Hepatocyte (in vitro differentiated cells): ENCODE results near the gene RMP24.

ENCODE experiments used
- DNase-seq: peaks from one replicate; pipeline ENCODE4 v3.0.0-alpha.2; 2016; ENCODE audit warnings: low spot score
- H2AFZ ChIP-seq: fragments of 200-600 bp; sonication (generic); 2 replicates; pipeline ENCODE4 v1.6.0; 2016; ENCODE audit warnings: antibody characterized with exemption, mild to moderate bottlenecking
- H3K27ac ChIP-seq: fragments of 200-600 bp; sonication (generic); 2 replicates; pipeline ENCODE4 v1.5.1; 2016; ENCODE audit warnings: mild to moderate bottlenecking
- H3K27me3 ChIP-seq: fragments of 200-600 bp; sonication (generic); 2 replicates; pipeline ENCODE4 v1.6.1; 2016
- H3K36me3 ChIP-seq: fragments of 200-600 bp; sonication (generic); replicated peaks from 2 replicates; pipeline ENCODE4 v1.5.1; 2016; ENCODE audit warnings: low read depth; ENCODE audit not compliant: insufficient read depth
- H3K4me1 ChIP-seq: fragments of 200-600 bp; sonication (generic); 2 replicates; pipeline ENCODE4 v1.5.1; 2016; ENCODE audit warnings: mild to moderate bottlenecking, moderate library complexity; ENCODE audit not compliant: insufficient read depth
- H3K4me2 ChIP-seq: fragments of 200-600 bp; sonication (generic); 2 replicates; pipeline ENCODE4 v1.6.0; 2016
- H3K4me3 ChIP-seq: fragments of 200-600 bp; sonication (generic); 2 replicates; pipeline ENCODE4 v1.5.1; 2016; ENCODE audit warnings: mild to moderate bottlenecking
- H3K79me2 ChIP-seq: fragments of 200-600 bp; sonication (generic); 2 replicates; pipeline ENCODE4 v1.6.0; 2017; ENCODE audit warnings: mild to moderate bottlenecking
- H3K9me2 ChIP-seq: fragments of 200-600 bp; sonication (generic); replicated peaks from 2 replicates; pipeline ENCODE4 v1.6.0; 2017; ENCODE audit warnings: mild to moderate bottlenecking; ENCODE audit not compliant: insufficient read depth
- H3K9me3 ChIP-seq: fragments of 200-600 bp; sonication (generic); 2 replicates; pipeline ENCODE4 v1.5.1; 2016; ENCODE audit warnings: low read depth, mild to moderate bottlenecking
- H4K20me1 ChIP-seq: fragments of 200-600 bp; sonication (generic); 2 replicates; pipeline ENCODE4 v1.6.0; 2016; ENCODE audit warnings: mild to moderate bottlenecking; ENCODE audit not compliant: insufficient read depth, poor library complexity, severe bottlenecking
- EZH2 ChIP-seq: fragments of 200-600 bp; sonication (generic); IDR thresholded peaks from 2 replicates; pipeline ENCODE4 v1.6.1; 2016; ENCODE audit warnings: antibody characterized with exemption, mild to moderate bottlenecking, borderline replicate concordance
- EZH2phosphoT487 ChIP-seq: fragments of 200-600 bp; sonication (generic); IDR thresholded peaks from one replicate; pipeline ENCODE4 v1.6.1; 2018; ENCODE audit warnings: antibody characterized with exemption, mild to moderate bottlenecking, low read depth, moderate library complexity; ENCODE audit not compliant: unreplicated experiment, severe bottlenecking
- WGBS: methylation state at CpG from one replicate; pipeline ENCODE4 v1.1.6; 2016; ENCODE audit warnings: low lambda C conversion rate; ENCODE audit errors: missing lambda C conversion rate; 5-methylcytosine and 5-hydroxymethylcytosine counted together
- TF ChIP-seq, protein P1 (sequence below): fragments of 200-600 bp; sonication (generic); IDR thresholded peaks from 2 replicates; pipeline ENCODE4 v1.5.1; 2016; ENCODE audit warnings: antibody characterized with exemption, mild to moderate bottlenecking; ENCODE audit not compliant: poor library complexity

Gene RMP24

DNA sequence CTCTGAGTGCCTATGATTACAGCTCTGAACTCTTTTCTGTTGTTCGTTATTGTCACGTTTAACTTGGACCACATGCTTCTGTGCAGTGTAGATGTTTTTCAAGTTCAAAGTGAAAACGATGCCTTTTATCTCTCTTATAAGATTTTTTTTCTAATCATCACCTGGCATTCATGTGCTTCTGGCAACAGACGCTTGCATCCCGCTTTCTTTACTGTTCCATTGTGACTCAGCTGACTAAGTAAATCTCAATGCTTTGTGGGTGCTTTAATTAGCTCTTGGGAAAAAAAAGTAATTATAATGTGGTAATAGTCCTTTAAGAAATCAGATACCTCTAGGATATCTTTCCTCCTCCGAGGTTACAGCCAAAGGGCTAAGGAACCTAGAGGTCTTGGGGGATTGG is 31.2 kb upstream of the RMP24 start:
- DNase-seq = no peak
- no peak overlapping the region for H2AFZ ChIP-seq
- H4K20me1 ChIP-seq = no peaks in the 10 kb centered on the region
- no peak overlapping the region for H3K4me3 ChIP-seq
- no peaks in the 10 kb centered on the region for H3K9me2 ChIP-seq
- no peaks in the 10 kb centered on the region for H3K4me1 ChIP-seq
- H3K27ac ChIP-seq = no peak overlapping the region
- TF ChIP-seq EZH2 (no peak), EZH2phosphoT487 (no peak)
- TF ChIP-seq, protein P1, sequence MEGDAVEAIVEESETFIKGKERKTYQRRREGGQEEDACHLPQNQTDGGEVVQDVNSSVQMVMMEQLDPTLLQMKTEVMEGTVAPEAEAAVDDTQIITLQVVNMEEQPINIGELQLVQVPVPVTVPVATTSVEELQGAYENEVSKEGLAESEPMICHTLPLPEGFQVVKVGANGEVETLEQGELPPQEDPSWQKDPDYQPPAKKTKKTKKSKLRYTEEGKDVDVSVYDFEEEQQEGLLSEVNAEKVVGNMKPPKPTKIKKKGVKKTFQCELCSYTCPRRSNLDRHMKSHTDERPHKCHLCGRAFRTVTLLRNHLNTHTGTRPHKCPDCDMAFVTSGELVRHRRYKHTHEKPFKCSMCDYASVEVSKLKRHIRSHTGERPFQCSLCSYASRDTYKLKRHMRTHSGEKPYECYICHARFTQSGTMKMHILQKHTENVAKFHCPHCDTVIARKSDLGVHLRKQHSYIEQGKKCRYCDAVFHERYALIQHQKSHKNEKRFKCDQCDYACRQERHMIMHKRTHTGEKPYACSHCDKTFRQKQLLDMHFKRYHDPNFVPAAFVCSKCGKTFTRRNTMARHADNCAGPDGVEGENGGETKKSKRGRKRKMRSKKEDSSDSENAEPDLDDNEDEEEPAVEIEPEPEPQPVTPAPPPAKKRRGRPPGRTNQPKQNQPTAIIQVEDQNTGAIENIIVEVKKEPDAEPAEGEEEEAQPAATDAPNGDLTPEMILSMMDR = no peak
- no peaks in the 10 kb centered on the region for H3K9me3 ChIP-seq
- H3K79me2 ChIP-seq = no peaks in the 10 kb centered on the region
- H3K4me2 ChIP-seq = no peak overlapping the region
- WGBS = 58% methylated on average over 6 of the region's 6 CpGs
- no peaks in the 10 kb centered on the region for H3K27me3 ChIP-seq
- no peaks in the 10 kb centered on the region for H3K36me3 ChIP-seq

DNA sequence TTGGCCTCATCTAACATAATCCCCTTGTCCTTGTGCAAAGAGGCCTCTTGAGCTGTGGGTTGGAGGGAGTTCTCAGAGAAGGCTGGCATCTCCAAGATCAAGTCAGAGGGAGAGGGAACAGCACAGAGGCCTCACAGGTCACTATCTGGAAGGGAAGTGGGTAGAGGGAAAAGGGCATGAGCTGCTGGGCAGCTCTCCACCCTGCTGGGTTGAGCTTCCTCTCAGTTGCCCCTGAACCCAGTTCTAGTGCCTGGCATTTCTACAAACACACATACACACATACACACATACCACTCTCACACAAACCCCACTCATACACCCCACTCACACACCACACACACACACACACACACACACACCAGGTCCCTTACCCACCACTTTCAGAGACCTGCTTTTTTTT is 30.3 kb upstream of the RMP24 start:
- H3K4me2 ChIP-seq = no peak overlapping the region
- no peaks in the 10 kb centered on the region for H3K27me3 ChIP-seq
- TF ChIP-seq EZH2phosphoT487 (no peak), EZH2 (no peak)
- TF ChIP-seq, protein P1 = no peak
- H2AFZ ChIP-seq = no peak overlapping the region
- no peaks in the 10 kb centered on the region for H3K36me3 ChIP-seq
- H3K9me2 ChIP-seq = no peaks in the 10 kb centered on the region
- H4K20me1 ChIP-seq = no peaks in the 10 kb centered on the region
- no peaks in the 10 kb centered on the region for H3K79me2 ChIP-seq
- no peak overlapping the region for H3K4me3 ChIP-seq
- no peaks in the 10 kb centered on the region for H3K4me1 ChIP-seq
- no peaks in the 10 kb centered on the region for H3K9me3 ChIP-seq
- DNase-seq = no peak
- H3K27ac ChIP-seq = no peak overlapping the region

DNA sequence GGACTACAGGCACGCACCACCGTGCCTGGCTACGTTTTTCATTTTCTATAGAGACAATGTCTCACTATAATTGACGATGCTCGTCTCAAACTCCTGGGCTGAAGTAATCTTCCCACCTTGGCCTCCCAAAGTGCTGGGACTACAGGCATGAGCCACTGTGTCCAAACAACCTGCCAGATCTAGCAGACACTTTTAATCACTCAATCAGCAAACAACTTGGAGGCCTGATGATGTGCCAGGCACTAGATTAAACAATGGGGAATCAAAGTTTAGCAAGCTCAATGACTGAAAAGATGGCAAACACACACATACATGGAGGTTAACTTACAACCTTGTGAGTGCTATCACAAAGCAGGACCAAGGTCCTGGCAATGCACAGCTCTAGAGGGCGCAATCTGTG is 29.8 kb upstream of the RMP24 start:
- Histone ChIP-seq H3K79me2 (no peaks in the 10 kb centered on the region), H3K4me3 (no peak overlapping the region), H3K4me1 (no peaks in the 10 kb centered on the region), H4K20me1 (no peaks in the 10 kb centered on the region), H3K9me3 (no peaks in the 10 kb centered on the region), H2AFZ (no peak overlapping the region), H3K27ac (no peak overlapping the region), H3K4me2 (no peak overlapping the region), H3K27me3 (no peaks in the 10 kb centered on the region), H3K9me2 (no peaks in the 10 kb centered on the region), H3K36me3 (no peaks in the 10 kb centered on the region)
- no peak for DNase-seq
- 97% methylated on average over 6 of the region's 6 CpGs for WGBS
- TF ChIP-seq, protein P1 = no peak
- TF ChIP-seq EZH2phosphoT487 (no peak), EZH2 (no peak)

DNA sequence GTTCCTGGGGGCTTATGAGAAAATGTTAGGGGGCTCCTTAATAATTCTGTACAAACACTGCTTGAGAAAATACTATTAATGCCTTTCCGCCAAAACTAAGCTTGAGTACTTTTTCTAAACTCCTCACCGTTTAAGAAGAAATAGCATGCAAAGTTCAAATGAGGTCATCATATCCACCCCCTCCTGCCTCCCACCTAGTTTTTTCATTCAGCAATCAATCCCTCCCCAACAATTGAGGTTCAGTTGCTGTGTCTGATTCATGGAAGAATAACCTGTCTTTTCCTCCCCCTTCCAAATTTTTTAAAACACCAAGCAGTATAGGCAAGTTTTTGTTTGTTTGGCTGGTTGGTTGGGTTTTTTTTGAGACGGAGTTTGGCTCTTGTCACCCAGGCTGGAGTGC is 24.4 kb upstream of the RMP24 start:
- no peak overlapping the region for H3K27ac ChIP-seq
- H3K4me3 ChIP-seq = no peak overlapping the region
- 86% methylated on average over 3 of the region's 3 CpGs for WGBS
- no peaks in the 10 kb centered on the region for H3K79me2 ChIP-seq
- H3K36me3 ChIP-seq = no peaks in the 10 kb centered on the region
- DNase-seq = no peak
- H4K20me1 ChIP-seq = no peaks in the 10 kb centered on the region
- no peak overlapping the region for H3K4me2 ChIP-seq
- H2AFZ ChIP-seq = no peak overlapping the region
- TF ChIP-seq, protein P1 = no peak
- TF ChIP-seq EZH2phosphoT487 (no peak), EZH2 (no peak)
- peaks cover 6% of the 10 kb centered on the region for H3K27me3 ChIP-seq
- no peaks in the 10 kb centered on the region for H3K9me2 ChIP-seq
- H3K9me3 ChIP-seq = no peaks in the 10 kb centered on the region
- H3K4me1 ChIP-seq = peaks cover 4% of the 10 kb centered on the region
